ENCODE results near the gene ABHD17C. TPM values are rescaled to one million over a fixed set of nuclear protein-coding genes. Genes with fewer than 3 reads are reported as not detected.

The ABHD17C gene
- total and polyA plus RNA-seq, 2 of the 8 experiments (the other 6 are each of a cell fraction or from before 2014, with no cell fraction given), result 20.2 to 29.8 TPM

- TF ChIP-seq, protein P1, sequence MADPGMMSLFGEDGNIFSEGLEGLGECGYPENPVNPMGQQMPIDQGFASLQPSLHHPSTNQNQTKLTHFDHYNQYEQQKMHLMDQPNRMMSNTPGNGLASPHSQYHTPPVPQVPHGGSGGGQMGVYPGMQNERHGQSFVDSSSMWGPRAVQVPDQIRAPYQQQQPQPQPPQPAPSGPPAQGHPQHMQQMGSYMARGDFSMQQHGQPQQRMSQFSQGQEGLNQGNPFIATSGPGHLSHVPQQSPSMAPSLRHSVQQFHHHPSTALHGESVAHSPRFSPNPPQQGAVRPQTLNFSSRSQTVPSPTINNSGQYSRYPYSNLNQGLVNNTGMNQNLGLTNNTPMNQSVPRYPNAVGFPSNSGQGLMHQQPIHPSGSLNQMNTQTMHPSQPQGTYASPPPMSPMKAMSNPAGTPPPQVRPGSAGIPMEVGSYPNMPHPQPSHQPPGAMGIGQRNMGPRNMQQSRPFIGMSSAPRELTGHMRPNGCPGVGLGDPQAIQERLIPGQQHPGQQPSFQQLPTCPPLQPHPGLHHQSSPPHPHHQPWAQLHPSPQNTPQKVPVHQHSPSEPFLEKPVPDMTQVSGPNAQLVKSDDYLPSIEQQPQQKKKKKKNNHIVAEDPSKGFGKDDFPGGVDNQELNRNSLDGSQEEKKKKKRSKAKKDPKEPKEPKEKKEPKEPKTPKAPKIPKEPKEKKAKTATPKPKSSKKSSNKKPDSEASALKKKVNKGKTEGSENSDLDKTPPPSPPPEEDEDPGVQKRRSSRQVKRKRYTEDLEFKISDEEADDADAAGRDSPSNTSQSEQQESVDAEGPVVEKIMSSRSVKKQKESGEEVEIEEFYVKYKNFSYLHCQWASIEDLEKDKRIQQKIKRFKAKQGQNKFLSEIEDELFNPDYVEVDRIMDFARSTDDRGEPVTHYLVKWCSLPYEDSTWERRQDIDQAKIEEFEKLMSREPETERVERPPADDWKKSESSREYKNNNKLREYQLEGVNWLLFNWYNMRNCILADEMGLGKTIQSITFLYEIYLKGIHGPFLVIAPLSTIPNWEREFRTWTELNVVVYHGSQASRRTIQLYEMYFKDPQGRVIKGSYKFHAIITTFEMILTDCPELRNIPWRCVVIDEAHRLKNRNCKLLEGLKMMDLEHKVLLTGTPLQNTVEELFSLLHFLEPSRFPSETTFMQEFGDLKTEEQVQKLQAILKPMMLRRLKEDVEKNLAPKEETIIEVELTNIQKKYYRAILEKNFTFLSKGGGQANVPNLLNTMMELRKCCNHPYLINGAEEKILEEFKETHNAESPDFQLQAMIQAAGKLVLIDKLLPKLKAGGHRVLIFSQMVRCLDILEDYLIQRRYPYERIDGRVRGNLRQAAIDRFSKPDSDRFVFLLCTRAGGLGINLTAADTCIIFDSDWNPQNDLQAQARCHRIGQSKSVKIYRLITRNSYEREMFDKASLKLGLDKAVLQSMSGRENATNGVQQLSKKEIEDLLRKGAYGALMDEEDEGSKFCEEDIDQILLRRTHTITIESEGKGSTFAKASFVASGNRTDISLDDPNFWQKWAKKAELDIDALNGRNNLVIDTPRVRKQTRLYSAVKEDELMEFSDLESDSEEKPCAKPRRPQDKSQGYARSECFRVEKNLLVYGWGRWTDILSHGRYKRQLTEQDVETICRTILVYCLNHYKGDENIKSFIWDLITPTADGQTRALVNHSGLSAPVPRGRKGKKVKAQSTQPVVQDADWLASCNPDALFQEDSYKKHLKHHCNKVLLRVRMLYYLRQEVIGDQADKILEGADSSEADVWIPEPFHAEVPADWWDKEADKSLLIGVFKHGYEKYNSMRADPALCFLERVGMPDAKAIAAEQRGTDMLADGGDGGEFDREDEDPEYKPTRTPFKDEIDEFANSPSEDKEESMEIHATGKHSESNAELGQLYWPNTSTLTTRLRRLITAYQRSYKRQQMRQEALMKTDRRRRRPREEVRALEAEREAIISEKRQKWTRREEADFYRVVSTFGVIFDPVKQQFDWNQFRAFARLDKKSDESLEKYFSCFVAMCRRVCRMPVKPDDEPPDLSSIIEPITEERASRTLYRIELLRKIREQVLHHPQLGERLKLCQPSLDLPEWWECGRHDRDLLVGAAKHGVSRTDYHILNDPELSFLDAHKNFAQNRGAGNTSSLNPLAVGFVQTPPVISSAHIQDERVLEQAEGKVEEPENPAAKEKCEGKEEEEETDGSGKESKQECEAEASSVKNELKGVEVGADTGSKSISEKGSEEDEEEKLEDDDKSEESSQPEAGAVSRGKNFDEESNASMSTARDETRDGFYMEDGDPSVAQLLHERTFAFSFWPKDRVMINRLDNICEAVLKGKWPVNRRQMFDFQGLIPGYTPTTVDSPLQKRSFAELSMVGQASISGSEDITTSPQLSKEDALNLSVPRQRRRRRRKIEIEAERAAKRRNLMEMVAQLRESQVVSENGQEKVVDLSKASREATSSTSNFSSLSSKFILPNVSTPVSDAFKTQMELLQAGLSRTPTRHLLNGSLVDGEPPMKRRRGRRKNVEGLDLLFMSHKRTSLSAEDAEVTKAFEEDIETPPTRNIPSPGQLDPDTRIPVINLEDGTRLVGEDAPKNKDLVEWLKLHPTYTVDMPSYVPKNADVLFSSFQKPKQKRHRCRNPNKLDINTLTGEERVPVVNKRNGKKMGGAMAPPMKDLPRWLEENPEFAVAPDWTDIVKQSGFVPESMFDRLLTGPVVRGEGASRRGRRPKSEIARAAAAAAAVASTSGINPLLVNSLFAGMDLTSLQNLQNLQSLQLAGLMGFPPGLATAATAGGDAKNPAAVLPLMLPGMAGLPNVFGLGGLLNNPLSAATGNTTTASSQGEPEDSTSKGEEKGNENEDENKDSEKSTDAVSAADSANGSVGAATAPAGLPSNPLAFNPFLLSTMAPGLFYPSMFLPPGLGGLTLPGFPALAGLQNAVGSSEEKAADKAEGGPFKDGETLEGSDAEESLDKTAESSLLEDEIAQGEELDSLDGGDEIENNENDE (IDR thresholded peaks at IDR 0.05; ENCODE audit: insufficient replicate concordance, low read length), result no peak
- no peak for TF ChIP-seq CBX5 (IDR thresholded peaks at IDR 0.05; ENCODE audit: low read depth, low read length)
- peak; percentile 65; the same call in 1 of the 2 replicates for TF ChIP-seq SUZ12 (IDR thresholded peaks at IDR 0.05; ENCODE audit: low read length)
- no peak for TF ChIP-seq CHD2 (IDR thresholded peaks at IDR 0.05; ENCODE audit: low read length)
- TF ChIP-seq RBBP5 (IDR thresholded peaks at IDR 0.05; ENCODE audit: borderline replicate concordance, low read depth, low read length), result no peak; the same call in 1 of the 2 replicates
- no peak for TF ChIP-seq BRCA1 (IDR thresholded peaks at IDR 0.05; ENCODE audit: low read depth, low read length)
- TF ChIP-seq TAF1 (IDR thresholded peaks at IDR 0.05; ENCODE audit: low read depth, low read length), result no peak
- TF ChIP-seq ATF3 (IDR thresholded peaks at IDR 0.05; ENCODE audit: insufficient read depth, low read depth, low read length), result no peak
- peak; percentile 26 for TF ChIP-seq EZH2 (IDR thresholded peaks at IDR 0.05; ENCODE audit: low read depth, low read length, severe bottlenecking)
These were observed 85.5 kb downstream of the ABHD17C start (continued) for GRCh38 chr15:80780416-80781221.

All from H1 (cell line).